HG03432 (cell line): ENCODE measurements around the gene OIP5.
"Not testable (repeated sequence)": the region's sequence is repeated elsewhere in the genome, so short reads cannot be mapped to it uniquely, and the experiment has no call there.

Source experiments
- ATAC-seq: cut with Tn5 transposase; IDR thresholded peaks from one replicate; pipeline ENCODE4 v1.9.1; 2021; ENCODE audit warnings: mild to moderate bottlenecking, moderate library complexity; ENCODE audit not compliant: unreplicated experiment

OIP5 gene

GRCh38 chr15:41260924-41261323 lies 71.5 kb downstream of the OIP5 start:
- not testable (repeated sequence) for ATAC-seq

GRCh38 chr15:41259546-41260189 lies 72.7 kb downstream of the OIP5 start:
- no peak for ATAC-seq
